Measurements from ENCODE around the gene WDR70. TPM values are rescaled to one million over a fixed set of nuclear protein-coding genes. Genes with fewer than 3 reads are reported as not detected.
"Not testable (repeated sequence)": the region's sequence is repeated elsewhere in the genome, so short reads cannot be mapped to it uniquely, and the experiment has no call there.

The WDR70 gene
- polyA plus RNA-seq, 1 donor = 31.4 TPM

DNA sequence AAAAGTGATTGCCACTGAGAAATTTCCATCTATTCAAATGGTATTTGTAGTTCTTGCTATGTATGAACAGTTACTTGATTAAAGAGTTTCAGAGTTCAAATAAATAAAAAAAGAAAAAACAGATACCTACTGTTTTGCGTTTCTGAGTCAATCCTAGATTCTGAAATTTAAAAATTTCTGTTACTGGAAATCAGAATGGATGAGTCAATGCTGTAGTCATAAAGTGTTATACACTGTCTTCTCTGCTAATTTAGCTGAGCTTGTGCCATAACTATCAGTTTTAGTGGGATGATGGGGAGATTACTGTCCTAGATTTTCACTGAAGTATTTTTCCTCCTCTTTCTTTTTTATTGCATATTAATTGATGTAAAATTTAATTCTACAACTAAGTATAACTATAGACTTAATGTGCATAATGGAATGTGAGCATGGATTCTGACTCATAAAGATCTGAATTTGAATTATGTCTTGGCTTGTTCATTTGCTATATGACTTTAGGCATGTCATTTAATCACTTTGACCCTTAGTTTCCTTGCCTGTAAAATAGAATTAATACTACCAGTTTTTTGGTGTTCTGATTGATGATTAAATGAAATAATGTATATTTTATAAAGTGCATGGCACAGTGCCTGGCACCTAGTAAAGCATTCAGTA is 75.4 kb downstream of the WDR70 start:
- DNase-seq = not testable (repeated sequence)

DNA sequence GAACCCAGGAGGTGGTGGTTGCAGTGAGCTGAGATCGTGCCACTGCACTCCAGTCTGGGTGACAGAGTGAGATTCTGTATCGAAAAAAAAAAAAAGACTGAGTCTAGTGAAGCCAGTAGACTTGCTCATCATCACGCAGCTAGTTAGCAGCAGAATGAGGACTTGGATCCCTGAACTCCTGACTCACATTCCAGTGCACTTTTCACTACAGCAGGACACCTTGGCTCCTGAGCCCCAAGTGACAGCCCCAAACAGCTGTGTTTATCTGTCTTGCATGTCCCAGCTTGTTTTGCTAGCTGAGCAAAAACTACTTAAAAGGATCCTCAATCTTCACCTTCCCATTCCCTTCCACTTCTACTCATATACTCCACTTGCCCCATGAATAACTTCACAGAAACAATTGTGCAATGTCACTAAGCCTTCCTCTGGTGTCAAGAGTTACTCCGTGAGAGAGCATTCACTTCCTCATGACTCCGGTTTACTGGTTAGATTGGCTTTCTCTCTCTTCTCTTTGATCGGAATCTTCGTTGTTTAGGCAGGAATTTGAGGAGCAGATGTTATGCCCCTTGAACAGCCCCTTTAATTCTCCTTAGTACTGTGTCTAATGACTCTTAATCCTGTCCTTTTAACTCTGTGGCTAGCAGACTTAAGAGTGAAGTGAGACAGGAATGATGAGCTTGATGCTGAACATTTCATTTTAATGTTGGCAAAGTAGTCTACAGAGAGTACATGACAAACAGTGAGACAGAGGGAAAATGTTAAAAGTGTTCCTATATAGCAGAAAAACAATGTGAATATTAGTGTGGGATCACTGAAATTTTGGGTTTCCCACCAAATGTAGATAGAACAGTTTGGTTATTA is 84.3 kb downstream of the WDR70 start:
- DNase-seq = not testable (repeated sequence)

DNA sequence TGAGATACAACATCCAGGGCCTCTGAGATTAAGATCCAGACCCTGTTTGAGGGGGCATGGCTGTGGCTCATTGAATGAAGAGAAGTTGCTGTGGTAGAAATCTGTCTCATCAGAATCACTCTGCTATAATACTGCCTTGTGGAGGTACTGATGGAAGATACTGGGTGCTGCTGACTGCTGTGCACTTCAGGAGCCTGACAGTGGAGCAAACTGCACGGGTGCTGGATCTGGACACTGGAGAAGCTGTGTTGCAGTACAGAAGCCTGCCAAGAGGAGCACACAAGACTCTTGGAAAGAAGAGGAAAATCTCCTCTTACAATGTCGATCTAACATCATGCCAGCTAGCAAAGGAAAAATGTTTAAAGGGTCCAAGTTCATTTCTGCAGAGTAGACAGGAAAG is 85.5 kb downstream of the WDR70 start:
- not testable (repeated sequence) for DNase-seq

DNA sequence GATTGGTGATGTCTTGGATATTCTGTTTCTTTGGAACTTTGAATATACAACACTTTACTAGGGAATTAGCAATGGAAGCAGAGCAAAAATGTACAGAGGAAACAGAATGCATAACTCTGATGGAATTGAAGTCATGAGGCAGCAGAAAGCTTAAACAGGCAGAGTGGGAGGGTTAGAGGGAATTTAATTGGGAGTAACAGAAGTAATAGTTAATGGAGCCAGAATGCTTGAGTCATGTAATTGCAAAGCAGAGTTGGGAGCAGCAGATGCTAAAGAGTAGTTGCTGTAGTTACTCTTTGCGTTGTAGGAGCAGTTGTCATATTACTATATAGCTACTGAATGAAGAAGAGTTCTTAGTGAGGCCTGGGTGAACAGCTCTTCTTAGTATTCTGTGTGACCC is 90.3 kb downstream of the WDR70 start:
- DNase-seq = not testable (repeated sequence)

DNA sequence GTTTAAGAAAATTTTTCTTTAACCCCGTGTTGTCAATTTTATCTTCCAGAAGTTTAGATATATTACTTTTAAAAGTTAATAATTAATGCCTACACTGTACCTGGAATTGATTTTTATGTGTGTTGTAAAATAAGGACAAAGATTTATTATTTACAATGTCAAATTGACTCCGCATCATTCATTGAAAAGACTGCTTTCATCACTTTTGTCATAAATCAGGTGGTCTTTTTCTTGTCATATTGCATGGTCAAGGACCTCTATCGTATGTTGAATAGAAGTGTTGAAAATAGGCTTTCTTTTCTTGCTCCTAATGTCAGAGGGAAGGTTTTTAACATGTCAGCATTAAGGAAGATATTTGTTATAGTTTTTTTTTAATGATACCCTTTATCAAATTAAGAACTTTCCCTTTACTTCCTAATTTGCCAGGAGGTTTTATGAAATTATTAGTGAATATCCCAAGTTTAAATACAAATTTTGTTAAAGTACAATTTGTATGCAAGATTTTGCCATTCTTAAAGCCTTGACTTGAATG is 92.6 kb downstream of the WDR70 start:
- no peak for DNase-seq

DNA sequence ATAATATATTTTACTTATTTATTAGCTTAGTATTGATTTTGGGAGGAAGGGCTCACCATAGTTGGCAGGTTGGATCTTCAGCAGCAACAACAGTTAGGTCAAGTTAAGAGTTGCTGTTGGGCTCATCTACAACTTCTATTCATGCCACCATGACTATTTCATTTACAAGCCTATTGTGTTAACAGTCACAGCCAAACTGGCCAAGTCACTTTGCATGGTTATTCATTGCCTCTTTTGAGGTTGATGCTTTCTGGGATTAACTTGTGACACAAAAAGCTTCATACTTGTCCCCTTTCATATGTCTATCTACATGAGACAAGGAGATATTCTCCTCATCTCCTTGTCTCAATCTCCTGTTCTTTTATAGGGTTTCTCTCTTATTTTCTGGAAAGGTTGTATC is 98.3 kb downstream of the WDR70 start:
- no peak for DNase-seq

DNA sequence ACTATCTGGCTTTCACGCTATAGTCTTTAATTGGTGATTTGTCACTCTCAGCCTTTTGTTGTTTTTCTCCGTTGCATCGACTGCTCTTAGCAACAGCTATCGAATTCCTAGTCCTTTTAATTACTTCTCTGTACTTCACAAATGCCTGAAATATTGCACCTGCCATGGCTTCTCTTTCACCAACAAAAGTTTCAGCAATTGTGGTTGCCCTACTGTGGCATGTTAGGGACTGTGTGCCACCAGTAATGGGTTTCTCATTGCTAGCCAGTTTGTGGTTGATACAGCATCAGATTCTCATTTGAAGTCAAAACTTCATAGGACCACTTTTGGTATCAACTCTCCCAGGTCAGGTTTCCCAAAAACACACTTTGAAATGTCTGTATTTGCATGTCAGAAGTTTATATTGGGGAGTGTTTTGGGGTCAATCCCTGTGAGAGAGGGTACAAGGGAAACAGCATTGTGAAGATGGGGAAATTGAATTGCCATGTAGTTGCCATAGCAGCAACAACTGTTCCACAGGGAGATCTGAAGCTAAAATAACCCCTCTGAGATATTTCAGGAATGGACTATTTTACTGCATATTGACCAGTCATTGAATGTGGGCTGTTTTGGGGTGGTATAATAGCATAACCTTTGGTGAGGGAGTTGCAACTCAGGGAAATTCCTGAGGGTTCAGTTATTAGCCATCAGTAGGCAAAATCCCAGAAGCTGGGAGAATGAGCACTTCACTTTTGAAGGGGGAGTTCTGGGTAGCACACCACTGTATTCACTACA is 99.2 kb downstream of the WDR70 start:
- DNase-seq = no peak

DNA sequence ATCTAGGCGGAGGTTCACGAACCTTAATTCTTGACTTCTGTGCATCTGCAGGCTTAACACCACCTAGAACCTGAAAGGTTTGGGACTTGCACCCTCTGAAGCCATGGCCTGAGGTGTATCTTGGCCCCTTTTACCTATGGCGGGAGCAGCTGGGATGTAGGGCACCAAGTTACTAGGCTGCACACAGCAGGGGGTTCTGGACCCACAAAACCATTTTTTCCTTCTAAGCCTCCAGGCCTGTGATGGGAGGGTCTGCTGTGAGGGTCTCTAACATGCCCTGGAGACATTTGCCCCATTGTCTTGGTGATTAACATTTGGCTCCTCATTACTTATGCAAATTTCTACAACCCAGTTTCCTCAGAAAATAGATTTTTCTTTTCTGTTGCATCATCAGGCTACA is 102.3 kb downstream of the WDR70 start:
- not testable (repeated sequence) for DNase-seq

DNA sequence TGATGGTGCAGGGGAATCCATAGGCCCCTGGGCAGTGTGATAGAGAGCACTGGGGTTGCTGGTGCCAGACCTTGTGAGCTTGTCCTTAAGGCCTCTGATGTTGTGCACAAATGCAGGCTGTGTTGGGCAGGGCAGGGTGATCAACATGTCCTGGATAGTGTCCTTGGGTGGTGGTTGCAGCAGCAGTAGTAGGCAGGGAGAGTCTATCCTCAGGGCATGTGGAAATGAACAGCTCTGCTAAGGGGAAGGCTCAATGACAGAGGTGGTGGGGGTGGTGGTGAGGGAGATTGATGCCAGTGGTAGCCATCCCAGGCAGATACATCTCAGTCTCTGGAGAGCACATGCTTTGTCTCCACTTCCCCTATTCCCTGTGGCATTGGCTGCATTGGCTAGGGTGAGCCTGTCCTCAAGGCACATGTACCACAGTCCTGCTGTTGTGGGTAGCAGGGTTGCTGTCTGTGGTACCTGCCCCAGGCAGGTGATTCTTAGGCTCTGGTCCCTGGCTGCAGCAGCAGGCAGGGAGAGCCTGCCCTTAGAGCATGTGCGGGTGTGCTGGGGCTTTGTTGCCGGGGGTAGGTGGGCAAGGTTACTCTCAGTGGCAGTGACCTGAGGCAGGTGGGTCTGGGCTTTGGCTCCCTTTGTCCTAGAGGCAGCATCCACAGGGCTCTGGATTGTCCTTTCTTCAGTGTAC is 111.1 kb downstream of the WDR70 start:
- DNase-seq = no peak

DNA sequence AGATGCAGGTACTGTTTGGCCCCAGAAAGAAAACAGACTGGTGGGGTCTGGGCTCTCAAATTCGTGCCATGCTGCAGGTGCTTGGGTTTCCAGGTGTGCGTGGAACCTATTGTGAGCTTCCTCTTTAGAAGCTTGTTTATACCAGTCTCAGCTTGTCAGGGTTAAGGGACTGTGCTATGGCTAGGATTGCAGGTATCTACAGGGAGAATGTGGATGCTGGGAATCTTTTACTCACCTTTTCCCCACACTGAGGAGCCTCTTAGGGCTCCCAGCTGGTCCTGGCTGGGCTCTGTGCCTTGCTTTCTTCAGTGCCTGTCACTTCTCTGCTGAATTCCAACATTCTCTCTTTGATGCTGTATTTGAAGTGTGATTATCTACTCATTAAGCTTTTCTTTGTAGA is 111.8 kb downstream of the WDR70 start:
- DNase-seq = no peak

DNA sequence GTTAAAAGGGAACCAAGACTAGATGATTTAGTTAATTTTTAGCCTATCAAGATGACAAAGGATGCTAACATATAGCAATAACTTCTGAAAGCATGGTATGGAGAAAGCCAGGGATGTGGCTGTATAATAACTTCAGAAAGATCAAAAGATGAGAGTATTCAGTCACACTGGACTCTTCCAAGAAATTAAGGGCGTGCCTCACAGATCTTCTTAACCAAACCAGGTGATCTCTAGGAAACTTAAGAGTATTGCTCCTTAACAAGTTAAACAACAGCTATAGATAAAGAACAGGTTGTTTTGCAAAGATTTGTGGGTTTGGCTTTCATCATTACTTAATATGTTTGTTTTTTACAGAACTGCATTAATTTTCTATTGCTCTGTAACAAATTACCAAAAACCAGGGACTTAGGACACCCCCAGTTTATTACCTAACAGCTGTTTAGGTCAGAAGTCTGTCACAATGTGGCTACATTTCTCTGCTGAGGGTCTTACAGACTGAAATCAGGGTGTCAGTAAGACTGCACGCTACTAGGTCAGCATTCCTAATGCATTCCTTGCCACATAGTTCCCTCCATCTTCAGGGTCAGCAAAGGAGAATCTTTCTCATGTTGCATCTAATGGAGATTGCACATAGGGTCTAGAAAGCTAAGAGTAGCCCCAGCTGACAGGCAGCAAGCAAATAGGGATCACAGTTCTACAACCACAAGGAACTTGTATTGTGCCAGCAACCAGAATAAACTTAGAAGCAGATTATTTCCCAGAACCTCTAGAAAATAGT is 113.8 kb downstream of the WDR70 start:
- no peak for DNase-seq

DNA sequence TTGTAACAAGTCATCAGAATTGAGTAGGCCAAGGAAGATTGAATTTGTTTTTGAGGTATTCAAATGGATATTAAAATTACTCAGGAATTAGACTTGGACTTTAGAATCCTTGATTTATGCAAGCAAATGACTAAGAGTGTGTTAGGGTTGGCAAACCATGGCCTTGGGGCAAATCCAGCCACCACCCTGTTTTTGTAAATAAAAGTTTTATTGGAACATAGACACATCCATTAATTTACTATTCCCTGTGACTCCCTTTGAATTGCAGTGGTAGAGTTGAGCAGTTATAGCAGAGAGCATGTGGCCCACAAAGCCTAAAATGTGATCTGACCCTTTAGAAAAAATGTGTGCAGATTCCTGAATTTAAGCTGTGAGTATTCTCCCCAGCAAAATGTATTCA is 115.6 kb downstream of the WDR70 start:
- no peak for DNase-seq

DNA sequence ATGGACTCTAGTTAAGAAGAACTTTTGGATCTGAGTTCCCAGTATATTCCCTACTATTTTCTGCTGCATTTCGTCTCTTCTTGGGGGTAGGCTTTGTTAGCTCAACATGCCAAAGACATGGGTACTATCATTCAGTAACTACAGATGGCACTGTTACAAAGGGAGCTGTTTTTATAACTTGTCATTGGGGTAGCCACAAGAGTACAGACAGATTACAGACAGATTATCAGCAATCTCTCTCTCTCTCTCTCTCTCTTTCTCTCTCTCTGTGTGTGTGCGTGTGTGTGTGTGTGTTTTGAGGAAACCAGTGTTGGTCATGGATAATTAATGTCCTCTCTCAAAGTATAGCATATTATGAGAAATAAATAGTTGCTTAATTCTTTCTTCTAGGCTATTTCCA is 116.1 kb downstream of the WDR70 start:
- no peak for DNase-seq

DNA sequence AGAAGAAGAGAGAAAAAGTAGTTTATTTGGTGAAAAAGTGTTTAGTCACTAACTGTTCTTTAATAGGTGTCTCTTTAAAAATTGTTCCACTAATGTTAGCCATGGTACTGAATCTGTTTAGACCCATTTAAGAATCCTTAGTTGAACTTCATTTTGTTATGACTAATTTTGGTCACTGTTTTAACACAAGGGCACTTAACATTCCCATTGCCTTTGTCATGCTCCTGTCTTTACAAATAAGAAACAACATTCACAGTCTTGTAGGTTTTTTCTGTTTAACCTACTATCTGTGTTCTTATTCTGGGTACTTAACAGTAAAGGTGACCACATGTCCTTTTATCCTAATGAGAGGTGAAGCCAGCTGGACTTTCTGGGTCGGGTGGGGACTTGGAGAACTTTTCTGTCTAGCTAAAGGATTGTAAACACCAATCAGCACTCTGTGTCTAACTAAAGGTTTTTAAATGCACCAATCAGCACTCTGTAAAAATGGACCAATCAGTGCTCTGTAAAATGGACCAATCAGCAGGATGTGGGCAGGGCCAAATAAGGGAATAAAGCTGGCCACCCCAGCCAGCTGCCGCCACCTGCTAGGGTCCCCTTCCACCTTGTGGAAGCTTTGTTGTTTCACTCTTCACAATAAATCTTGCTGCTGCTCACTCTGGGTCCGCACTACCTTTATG is 116.7 kb downstream of the WDR70 start:
- no peak for DNase-seq

DNA sequence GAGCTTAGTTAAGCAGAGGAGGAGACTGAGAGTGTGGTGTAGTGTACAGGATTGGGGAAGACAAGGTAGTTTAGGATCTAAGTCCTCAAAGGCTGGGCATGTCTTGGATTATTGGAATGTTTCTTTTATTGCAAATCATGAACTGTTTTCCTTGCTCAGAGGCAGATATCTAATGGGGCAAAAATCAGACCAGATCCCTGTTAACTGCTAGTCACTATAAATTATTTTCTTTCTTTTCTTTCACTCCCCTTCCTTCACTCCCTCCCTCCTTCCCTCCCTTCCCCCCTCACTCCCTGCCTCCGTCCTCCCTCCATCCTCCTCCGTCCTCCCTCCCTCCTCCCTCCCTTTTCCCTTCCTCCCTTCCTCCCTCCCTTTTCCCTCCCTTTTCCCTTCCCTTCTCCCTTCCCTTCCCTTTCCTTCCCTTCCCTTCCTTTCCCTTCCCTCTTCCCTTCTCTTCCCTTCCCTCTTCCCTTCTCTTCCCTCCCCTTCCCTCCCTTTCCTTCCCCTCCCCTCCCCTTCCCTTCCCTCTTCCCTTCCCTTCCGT is 117.9 kb downstream of the WDR70 start:
- no peak for DNase-seq

DNA sequence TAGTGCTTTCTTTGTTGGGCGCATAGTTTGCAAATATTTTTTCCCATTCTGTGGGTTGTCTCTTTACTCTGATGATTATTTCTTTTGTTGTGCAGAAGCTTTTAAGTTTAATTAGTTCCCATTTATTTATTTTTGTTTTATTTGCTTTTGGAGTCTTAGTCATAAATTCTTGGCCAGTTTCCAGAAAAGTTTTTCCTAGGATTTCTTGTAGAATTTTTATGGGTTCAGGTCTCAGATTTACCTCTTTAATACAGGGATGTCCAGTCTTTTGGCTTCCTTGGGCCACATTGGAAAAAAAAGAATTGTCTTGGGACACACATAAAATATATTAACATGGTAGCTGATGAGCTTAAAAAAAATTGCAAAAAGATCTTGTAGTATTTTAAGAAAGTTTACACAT is 122.0 kb downstream of the WDR70 start:
- DNase-seq = no peak

DNA sequence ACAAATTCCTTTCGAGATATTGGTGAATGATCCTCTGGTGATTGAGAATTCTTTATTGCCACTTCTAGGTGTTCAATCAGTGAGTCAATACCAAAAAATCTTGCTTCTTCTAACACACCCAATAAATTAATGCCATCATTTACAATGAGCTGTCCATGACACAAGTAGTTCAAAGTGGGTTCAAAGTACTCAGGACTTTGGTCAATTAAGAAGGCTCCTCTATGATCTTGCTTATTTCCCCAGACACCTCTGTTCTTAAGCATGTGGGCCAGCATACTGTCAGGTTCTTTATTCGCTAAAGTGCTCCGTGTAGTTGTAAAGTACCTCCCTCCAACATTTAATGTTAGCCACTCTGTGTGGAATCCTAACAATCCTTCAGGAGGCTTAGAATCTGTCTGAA is 127.1 kb downstream of the WDR70 start:
- no peak for DNase-seq

DNA sequence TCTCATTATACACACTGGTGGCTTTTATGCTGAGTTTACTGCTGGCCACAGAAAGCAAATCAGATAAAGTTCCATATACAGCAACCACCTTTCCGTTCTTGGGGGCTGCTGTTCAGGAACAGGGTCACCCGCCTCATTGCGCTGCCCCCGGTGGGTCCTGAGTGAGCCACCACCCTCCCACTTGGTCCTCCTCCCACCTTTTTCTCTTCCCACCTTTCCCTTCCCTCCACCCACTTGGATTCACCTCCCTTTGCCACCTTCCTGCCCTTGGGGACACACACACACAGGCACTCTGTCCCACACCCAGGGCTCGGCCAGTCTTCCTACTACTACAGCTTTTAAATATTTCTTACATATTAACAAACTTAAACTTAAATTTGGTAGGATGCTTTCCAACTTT is 127.6 kb downstream of the WDR70 start:
- DNase-seq = no peak

DNA sequence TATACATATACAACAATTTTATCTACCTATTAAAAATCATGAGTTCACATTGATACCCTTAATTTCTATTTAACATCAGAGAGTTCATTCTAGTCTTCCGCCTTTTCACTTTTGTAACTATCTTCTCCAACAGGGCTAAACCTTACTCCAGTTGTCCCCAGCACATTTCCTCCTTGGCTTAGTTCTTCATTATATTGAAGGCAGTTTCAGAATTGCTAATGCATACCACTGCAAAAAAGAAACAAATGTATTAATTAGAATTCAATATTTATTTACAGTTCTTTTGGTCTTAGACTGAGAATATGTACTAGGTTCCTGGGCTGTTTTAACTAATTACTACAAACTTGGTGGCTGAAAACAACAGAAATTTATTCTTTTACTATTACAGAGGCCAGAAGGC is 132.5 kb downstream of the WDR70 start:
- DNase-seq = no peak

DNA sequence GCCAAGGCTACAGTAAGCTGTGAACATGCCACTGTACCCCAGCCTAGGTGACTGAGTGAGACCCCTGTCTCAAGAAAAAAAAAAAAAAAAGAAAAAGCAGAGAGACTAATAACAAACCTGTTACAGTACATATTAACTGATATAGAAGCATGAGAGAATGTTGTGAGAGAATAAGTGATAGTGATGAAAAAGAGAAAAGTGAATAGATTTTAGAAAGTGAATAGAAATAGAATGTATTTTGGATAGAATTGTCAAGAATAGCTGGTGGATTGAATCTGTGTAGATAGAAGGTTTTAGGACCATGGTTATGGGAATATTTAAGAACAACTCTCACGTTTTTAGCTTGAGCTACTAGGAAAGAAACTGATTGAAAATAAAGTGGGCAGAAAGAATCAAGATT is 135.8 kb downstream of the WDR70 start:
- DNase-seq = no peak

DNA sequence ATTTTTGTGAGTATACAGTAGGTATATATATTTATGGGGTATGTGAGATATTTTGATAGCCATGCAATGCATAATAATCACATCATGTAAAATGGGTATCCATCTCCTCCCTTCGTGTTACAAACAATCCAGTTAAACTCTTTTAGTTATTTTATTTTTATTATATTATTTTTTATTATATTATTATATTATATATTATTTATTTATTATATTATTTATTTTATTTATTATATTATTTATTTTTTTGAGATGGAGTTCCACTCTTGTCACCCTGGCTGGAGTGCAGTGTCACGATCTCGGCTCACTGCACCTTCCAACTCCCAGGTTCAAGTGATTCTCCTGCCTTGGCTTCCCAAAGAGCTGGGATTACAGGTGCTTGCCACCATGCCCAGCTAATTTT is 138.6 kb downstream of the WDR70 start:
- no peak for DNase-seq

Measured in hindlimb muscle (tissue), 1 donor.